Heart left ventricle (tissue), 13 donors: Measurements from ENCODE around the gene AMDHD2.
"Not testable (repeated sequence)": the region's sequence is repeated elsewhere in the genome, so short reads cannot be mapped to it uniquely, and the experiment has no call there.

ENCODE experiments used
- POLR2A ChIP-seq, 2 donors: fragments of 450-650 bp; IDR thresholded peaks; one replicate each; pipeline ENCODE4 v1.6.1; 2017; ENCODE audit warnings: antibody characterized with exemption in 2 of 2, mild to moderate bottlenecking in 2 of 2, moderate library complexity in 2 of 2
- TF ChIP-seq, protein P1 (sequence below), 12 donors: fragments of 200-600 bp; sonication (generic) in 4 of 12; IDR thresholded peaks; one replicate each; pipeline versions ENCODE4 v1.5.0 to v1.8.0; 2018 to 2022; ENCODE audit warnings: antibody characterized with exemption in 12 of 12, mild to moderate bottlenecking in 5 of 12
- donor health status: ischemic (EF 13 %, LVEDD 7.1; RV severe dilation, severe dysfunction).
- donor health status: DM: no; HTN: yes; CAD: no.
- donor health status: DM: no; HTN: no; CAD: no.
- donor health status: ischemic (EF 25% LVEDD 6.9; RV normal size, moderate dysfunction).
- donor health status: ischemic (EF 25% LVEDD 5.7; RV mildly dilated, moderate dysfunction).
- donor health status: ischemic (EF 35%, LVEDD 5.7; RV mildly dilated, moderate dysfunction).
- donor health status: nonischemic (EF 11% LVEDD 7.7; RV severe dilation, severe dysfunction).
- donor health status: DM: yes; HTN: yes; CAD: no.
- donor health status: PGD.
- donor health status: ischemic (EF 29% LVEDD 5.4; RV normal size, mild dysfunction).
- donor health status: nonischemic (EF 23%, LVEDD 6.1; RV moderate dilation, normal function).

- TF ChIP-seq, protein P1, sequence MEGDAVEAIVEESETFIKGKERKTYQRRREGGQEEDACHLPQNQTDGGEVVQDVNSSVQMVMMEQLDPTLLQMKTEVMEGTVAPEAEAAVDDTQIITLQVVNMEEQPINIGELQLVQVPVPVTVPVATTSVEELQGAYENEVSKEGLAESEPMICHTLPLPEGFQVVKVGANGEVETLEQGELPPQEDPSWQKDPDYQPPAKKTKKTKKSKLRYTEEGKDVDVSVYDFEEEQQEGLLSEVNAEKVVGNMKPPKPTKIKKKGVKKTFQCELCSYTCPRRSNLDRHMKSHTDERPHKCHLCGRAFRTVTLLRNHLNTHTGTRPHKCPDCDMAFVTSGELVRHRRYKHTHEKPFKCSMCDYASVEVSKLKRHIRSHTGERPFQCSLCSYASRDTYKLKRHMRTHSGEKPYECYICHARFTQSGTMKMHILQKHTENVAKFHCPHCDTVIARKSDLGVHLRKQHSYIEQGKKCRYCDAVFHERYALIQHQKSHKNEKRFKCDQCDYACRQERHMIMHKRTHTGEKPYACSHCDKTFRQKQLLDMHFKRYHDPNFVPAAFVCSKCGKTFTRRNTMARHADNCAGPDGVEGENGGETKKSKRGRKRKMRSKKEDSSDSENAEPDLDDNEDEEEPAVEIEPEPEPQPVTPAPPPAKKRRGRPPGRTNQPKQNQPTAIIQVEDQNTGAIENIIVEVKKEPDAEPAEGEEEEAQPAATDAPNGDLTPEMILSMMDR (IDR thresholded peaks at IDR 0.05), result not testable (repeated sequence)
- TF ChIP-seq POLR2A (IDR thresholded peaks at IDR 0.05), result not testable (repeated sequence)
These were observed 14.2 kb downstream of the AMDHD2 start for GRCh38 chr16:2534335-2534734.
